B cell (primary cell): ENCODE results near the gene AHRR. TPM values are rescaled to one million over a fixed set of nuclear protein-coding genes. Genes with fewer than 3 reads are reported as not detected.

Experiments
- ATAC-seq: fragments of 200-7000 bp; cut with Tn5 transposase; one replicate; pipeline ENCODE4 v1.10.0; 2021; ENCODE audit warnings: low read depth, mild to moderate bottlenecking, moderate number of reproducible peaks, moderate library complexity
- CTCF ChIA-PET: fragments of 350-600 bp; sonication (Branson Sonifier 250); formaldehyde crosslinking; loops from one replicate; lab custom pipeline; 2021; ENCODE audit warnings: antibody characterized with exemption, inconsistent platforms; lab: Charles Lee
- POLR2A ChIA-PET: fragments of 350-600 bp; sonication (Branson Sonifier 250); formaldehyde crosslinking; loops from one replicate; lab custom pipeline; 2021; ENCODE audit warnings: antibody characterized with exemption; lab: Charles Lee
- DNase-seq: peaks from one replicate; pipeline ENCODE4 v3.0.0; 2013
- H2AFZ ChIP-seq: 2 replicates; pipeline ENCODE4 v1.6.1; 2012; ENCODE audit warnings: mild to moderate bottlenecking, low read depth, low read length; ENCODE audit not compliant: insufficient read depth, poor library complexity, severe bottlenecking
- H3K27ac ChIP-seq, 2 donors: 1 replicate in 1 of 2; 2 replicates in 1 of 2; pipeline ENCODE4 v1.5.1; 2012 to 2013; ENCODE audit warnings: low read length in 2 of 2, mild to moderate bottlenecking in 2 of 2, moderate library complexity in 1 of 2
- H3K27me3 ChIP-seq, 4 experiments: fragments of 200-600 bp in 1 of 4; sonication (generic) in 1 of 4; replicated peaks in 1 of 4; 1 replicate in 2 of 4; 2 replicates in 2 of 4; pipeline versions ENCODE4 v1.6.1 to v1.7.0; 2013 to 2016; ENCODE audit warnings: low read length in 3 of 4, mild to moderate bottlenecking in 2 of 4, mixed read lengths in 1 of 4, moderate library complexity in 1 of 4; ENCODE audit not compliant: insufficient read depth in 4 of 4, control insufficient read depth in 3 of 4; ENCODE audit errors: control extremely low read depth in 1 of 4
- H3K36me3 ChIP-seq, 2 experiments: replicated peaks in 1 of 2; 1 replicate in 1 of 2; 2 replicates in 1 of 2; pipeline versions ENCODE4 v1.6.1 to v1.7.1; 2013; ENCODE audit warnings: low read length in 1 of 2; ENCODE audit not compliant: insufficient read depth in 2 of 2, control insufficient read depth in 1 of 2; ENCODE audit errors: control extremely low read depth in 1 of 2, extremely low read depth in 1 of 2
- H3K4me1 ChIP-seq, 2 donors: fragments of 200-600 bp in 1 of 2; sonication (generic) in 1 of 2; 1 replicate in 1 of 2; 2 replicates in 1 of 2; pipeline versions ENCODE4 v1.5.1 to v1.6.1; 2013 to 2017; ENCODE audit warnings: low read length in 2 of 2; ENCODE audit not compliant: control insufficient read depth in 2 of 2, insufficient read depth in 2 of 2
- H3K4me2 ChIP-seq: replicated peaks from 2 replicates; pipeline ENCODE3; 2012; ENCODE audit warnings: mild to moderate bottlenecking, low read depth, low read length; ENCODE audit not compliant: poor library complexity, severe bottlenecking
- H3K4me3 ChIP-seq, 5 experiments: fragments of 200-600 bp in 1 of 5; sonication (generic) in 1 of 5; 1 replicate in 3 of 5; 2 replicates in 2 of 5; pipeline versions ENCODE4 v1.5.1 to v1.7.0; 2011 to 2016; ENCODE audit warnings: low read length in 4 of 5, mild to moderate bottlenecking in 4 of 5, low read depth in 2 of 5, control low read depth in 1 of 5, moderate library complexity in 1 of 5; ENCODE audit not compliant: insufficient read depth in 1 of 5; ENCODE audit errors: control extremely low read depth in 1 of 5, extremely low read depth in 1 of 5
- H3K79me2 ChIP-seq: fragments of 200-600 bp; sonication (generic); one replicate; pipeline ENCODE4 v1.6.0; 2016; ENCODE audit warnings: low read length; ENCODE audit not compliant: control insufficient read depth, insufficient read depth
- H3K9ac ChIP-seq: fragments of 200-600 bp; sonication (generic); 2 replicates; pipeline ENCODE4 v1.6.1; 2017; ENCODE audit warnings: mild to moderate bottlenecking, low read length, moderate library complexity
- H3K9me3 ChIP-seq, 3 donors: one replicate each; pipeline versions ENCODE4 v1.6.1 to v1.7.1; 2013; ENCODE audit warnings: low read length in 2 of 3; ENCODE audit not compliant: control insufficient read depth in 2 of 3, insufficient read depth in 1 of 3; ENCODE audit errors: control extremely low read depth in 1 of 3
- H4K20me1 ChIP-seq: 2 replicates; pipeline ENCODE4 v1.6.0; 2012; ENCODE audit warnings: mild to moderate bottlenecking, low read length; ENCODE audit not compliant: insufficient read depth, control insufficient read depth, poor library complexity, severe bottlenecking
- H3K27ac Mint-ChIP-seq: one replicate; pipeline ENCODE4 v1.8.0; 2021; ENCODE audit warnings: mixed read lengths
- H3K27me3 Mint-ChIP-seq: one replicate; pipeline ENCODE4 v1.8.0; 2021; ENCODE audit warnings: mixed read lengths
- H3K4me1 Mint-ChIP-seq: one replicate; pipeline ENCODE4 v1.8.0; 2021; ENCODE audit warnings: mixed read lengths
- H3K4me3 Mint-ChIP-seq: one replicate; pipeline ENCODE4 v1.8.0; 2021; ENCODE audit warnings: mixed read lengths
- H3K9me3 Mint-ChIP-seq: one replicate; pipeline ENCODE4 v1.8.0; 2022; ENCODE audit warnings: mixed read lengths; ENCODE audit not compliant: insufficient read depth
- EZH2 ChIP-seq: IDR thresholded peaks from 2 replicates; pipeline ENCODE4 v1.6.1; 2012; ENCODE audit warnings: borderline replicate concordance, low read depth, mild to moderate bottlenecking, moderate library complexity, low read length; ENCODE audit not compliant: insufficient read depth, poor library complexity, severe bottlenecking
- WGBS: methylation state at CpG from one replicate; pipeline ENCODE4 v1.1.5; 2013; ENCODE audit warnings: missing lambda C conversion rate; ENCODE audit not compliant: insufficient coverage; 5-methylcytosine and 5-hydroxymethylcytosine counted together
- intact Hi-C: fragments of 100-400 bp; cut with micrococcal nuclease; formaldehyde crosslinking; loops from one replicate; pipeline ENCODE4 v1.10.0; 2022
- polyA plus RNA-seq: library from polyadenylated mRNA; depleted of rRNA; stranded (reverse); fragments of >200 nt; gene quantifications from 2 replicates; pipeline ENCODE4 v1.2.3, GENCODE V29; 2012
- total RNA-seq, 2 donors: library from RNA; stranded (reverse); fragments of 120-200 nt in 1 of 2; gene quantifications; 1 replicate in 1 of 2; 2 replicates in 1 of 2; pipeline versions ENCODE4 v1.2.3 to v1.2.4, GENCODE V29; 2013 to 2022
- TF ChIP-seq, protein P1 (sequence below): fragments of 200-600 bp; IDR thresholded peaks from one replicate; pipeline ENCODE4 v1.8.0; 2022; ENCODE audit warnings: antibody characterized with exemption, mild to moderate bottlenecking

Gene AHRR
- total and polyA plus RNA-seq, 2 donors (not counting 1 experiment from before 2014, with no cell fraction given), result 0.13 to 1.7 TPM

GRCh38 chr5:367358-368130, 46.0 kb downstream of the AHRR start:
- H2AFZ ChIP-seq, result no peak overlapping the region
- TF ChIP-seq, protein P1, sequence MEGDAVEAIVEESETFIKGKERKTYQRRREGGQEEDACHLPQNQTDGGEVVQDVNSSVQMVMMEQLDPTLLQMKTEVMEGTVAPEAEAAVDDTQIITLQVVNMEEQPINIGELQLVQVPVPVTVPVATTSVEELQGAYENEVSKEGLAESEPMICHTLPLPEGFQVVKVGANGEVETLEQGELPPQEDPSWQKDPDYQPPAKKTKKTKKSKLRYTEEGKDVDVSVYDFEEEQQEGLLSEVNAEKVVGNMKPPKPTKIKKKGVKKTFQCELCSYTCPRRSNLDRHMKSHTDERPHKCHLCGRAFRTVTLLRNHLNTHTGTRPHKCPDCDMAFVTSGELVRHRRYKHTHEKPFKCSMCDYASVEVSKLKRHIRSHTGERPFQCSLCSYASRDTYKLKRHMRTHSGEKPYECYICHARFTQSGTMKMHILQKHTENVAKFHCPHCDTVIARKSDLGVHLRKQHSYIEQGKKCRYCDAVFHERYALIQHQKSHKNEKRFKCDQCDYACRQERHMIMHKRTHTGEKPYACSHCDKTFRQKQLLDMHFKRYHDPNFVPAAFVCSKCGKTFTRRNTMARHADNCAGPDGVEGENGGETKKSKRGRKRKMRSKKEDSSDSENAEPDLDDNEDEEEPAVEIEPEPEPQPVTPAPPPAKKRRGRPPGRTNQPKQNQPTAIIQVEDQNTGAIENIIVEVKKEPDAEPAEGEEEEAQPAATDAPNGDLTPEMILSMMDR, result no peak
- no peak for TF ChIP-seq EZH2
- CTCF ChIA-PET, result interaction anchor here (1.2 kb wide), 1 partner anchor 64 kb away, joined by 4 read pairs; no protein-coding TSS in a partner anchor
- H3K79me2 ChIP-seq, result no peaks in the 10 kb centered on the region
- no peak overlapping the region for H3K27ac ChIP-seq
- Mint-ChIP-seq H3K4me3 (no peak overlapping the region), H3K27ac (no peak overlapping the region), H3K4me1 (peaks cover 28% of the 10 kb centered on the region), H3K9me3 (peaks cover 2% of the 10 kb centered on the region), H3K27me3 (peaks cover 16% of the 10 kb centered on the region)
- H3K36me3 ChIP-seq, result no peaks in the 10 kb centered on the region
- DNase-seq (no peak), ATAC-seq (no peak)
- no peak overlapping the region for H3K4me3 ChIP-seq
- H4K20me1 ChIP-seq, result no peaks in the 10 kb centered on the region
- intact Hi-C loops, result no loop called here
- no peak overlapping the region for H3K9ac ChIP-seq
- POLR2A ChIA-PET, result no interaction called here
- peaks cover 0 to 16% (median 3%) of the 10 kb centered on the region in 4 experiments for H3K27me3 ChIP-seq
- H3K9me3 ChIP-seq, result peaks cover 2 to 8% (median 3%) of the 10 kb centered on the region in 3 donors
- WGBS, result 93% methylated on average over 18 of the region's 22 CpGs
- peaks cover 18 to 19% of the 10 kb centered on the region in 2 donors for H3K4me1 ChIP-seq
- no peak overlapping the region for H3K4me2 ChIP-seq
